HG02571 (cell line): Measurements from ENCODE around the gene HPS4.
"Not testable (repeated sequence)": the region's sequence is repeated elsewhere in the genome, so short reads cannot be mapped to it uniquely, and the experiment has no call there.

ENCODE experiments used
- ATAC-seq: cut with Tn5 transposase; IDR thresholded peaks from one replicate; pipeline ENCODE4 v1.9.1; 2021; ENCODE audit warnings: mild to moderate bottlenecking, moderate library complexity; ENCODE audit not compliant: unreplicated experiment

The HPS4 gene

DNA sequence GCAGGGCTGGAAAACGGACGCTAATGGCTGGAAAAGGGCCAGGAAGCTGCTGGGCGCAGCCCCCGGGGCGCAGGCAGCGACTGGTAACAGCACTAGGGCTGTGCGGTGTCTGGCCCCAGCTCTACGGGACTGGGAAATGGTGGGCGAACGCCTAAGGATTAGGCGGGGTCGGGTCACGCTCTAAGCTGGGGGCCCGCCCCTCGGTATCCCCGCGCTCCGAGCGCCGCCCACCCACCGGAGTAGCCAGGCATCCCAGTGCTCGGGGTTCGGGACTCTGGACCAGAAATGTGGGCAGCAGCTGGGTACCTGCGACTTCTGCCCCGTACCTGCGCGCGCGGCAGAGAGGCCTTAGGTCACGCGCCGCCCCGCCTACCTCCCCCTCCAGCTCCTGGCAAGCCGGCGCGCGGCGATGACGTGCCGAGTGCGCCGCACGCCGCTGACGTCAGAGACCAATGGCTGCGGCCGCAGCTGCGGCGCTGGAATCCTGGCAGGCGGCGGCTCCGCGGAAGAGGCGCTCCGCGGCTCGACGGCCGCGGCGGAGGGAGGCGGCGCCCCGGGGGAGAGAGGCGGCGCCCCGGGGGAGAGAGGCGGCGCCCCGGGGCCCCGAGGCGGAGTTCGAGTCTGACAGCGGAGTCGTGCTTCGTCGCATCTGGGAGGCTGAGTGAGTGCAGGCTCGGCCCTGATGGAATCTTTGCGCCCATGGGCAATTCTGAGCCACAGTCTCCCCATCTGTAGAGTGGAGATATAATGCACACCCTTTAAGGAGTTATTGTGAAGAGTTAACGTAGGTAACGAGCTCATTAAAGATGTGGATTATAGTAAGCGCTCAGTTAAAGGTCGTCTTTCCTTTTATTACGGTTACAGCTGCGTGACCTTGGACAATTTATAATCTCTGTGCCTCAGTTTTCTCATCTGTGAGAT, at the start of gene HPS4, which contains the start of gene SRRD:
TSS of gene HPS4 (minus strand) at position 345 of the 921 bp plus-strand sequence. CDS start 2,021 bp downstream, outside the sequence.
TSS of gene SRRD (plus strand) at position 439 of the 921 bp plus-strand sequence. CDS start at position 453, 14 bp downstream.
- peak; percentile 68 for ATAC-seq

DNA sequence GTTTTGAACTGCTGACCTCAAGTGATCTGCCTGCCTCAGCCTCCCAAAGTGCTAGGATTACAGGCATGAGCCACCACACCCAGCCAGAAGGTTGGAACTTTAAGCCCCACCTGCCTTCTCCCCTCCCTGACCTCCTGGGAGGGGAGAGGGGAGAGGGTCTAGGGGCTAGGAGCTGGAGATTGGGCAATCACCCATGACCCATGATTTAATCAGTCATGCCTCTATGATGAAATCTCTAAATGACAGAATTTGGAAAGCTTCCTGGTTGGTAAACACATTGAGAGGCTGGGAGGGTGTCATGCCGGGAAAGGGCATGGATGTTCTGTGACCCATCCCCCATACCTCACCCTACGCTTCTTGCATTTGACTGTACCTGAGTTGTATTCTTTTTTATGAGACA, 45.8 kb upstream of the HPS4 start:
- ATAC-seq: no peak

DNA sequence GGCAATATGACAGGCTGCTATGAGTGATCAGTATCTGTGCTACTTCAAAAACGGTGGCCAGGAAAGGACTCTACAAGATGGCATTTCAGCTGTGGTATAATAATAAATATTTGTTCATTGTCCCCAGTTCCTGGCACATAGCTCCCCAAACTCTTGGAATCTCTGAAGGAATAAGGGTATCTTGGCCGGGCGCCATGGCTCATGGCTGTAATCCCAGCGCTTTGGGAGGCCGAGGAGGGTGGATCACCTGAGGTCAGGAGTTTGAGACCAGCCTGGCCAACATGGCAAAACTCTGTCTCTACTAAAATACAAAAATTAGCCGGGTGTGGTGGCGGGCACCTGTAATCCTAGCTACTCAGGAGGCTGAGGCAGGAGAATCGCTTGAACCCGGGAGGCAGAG, 44.9 kb upstream of the HPS4 start:
- ATAC-seq: not testable (repeated sequence)

DNA sequence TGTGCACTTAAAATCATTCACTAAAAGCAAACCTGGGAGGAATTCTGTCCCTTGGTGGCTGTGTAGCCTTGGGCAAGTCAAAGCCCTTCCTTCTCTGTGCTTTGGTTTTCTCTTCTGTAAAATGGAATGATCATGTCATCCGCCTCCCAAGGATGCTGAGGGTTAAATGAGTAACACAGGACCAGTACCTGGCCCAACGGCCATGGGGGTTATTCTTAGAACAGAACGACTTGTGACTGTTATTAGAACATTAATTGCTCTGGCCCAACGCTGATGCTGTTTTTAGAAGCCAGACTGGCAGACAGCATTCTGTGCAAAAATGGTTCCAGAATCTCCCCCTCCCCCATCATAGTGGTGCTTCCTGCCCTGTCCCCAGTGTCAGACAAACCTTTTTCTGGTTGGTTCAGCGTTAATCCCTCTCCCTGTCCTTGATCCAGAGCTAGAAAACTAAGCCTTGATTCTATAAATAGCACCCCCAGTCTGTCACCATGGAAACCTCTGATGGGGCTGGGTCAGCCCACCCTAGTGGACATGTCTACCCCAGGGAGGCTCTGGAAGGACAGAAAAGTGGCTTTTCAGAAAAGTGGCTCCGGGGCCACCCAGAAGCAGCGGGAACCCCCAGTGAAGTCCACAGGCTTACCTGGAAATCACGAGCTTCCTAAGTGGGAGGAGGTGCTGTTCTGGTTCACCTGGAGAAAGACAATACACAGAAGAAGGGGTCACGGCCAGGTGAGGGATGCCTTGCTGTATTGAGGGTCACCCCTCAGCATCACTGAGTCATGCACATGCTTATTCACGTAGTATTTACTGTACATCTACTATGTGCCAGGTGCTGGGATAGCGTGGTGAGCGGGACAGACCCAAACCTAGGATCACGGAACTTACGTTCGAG, 44.2 kb upstream of the HPS4 start:
- ATAC-seq: no peak

DNA sequence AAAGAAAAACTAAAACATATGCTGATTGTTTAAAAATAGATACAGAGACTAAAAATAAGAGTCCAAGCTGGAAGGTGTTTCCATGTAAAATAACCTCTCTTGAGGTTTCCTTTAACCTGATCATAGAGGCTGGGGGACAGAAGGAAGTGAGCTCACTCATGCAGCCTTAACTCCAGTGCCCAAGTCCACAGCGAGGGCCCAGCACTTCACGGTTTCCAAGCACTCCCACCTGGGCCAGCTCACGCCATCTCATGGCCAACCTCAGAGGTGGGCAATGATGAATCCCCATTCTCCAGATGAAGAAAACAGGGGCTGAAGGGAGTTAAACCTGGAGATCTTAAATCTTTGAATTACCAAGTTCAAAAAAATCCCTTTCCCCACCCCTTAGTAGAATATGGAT, 43.6 kb upstream of the HPS4 start:
- ATAC-seq: no peak

DNA sequence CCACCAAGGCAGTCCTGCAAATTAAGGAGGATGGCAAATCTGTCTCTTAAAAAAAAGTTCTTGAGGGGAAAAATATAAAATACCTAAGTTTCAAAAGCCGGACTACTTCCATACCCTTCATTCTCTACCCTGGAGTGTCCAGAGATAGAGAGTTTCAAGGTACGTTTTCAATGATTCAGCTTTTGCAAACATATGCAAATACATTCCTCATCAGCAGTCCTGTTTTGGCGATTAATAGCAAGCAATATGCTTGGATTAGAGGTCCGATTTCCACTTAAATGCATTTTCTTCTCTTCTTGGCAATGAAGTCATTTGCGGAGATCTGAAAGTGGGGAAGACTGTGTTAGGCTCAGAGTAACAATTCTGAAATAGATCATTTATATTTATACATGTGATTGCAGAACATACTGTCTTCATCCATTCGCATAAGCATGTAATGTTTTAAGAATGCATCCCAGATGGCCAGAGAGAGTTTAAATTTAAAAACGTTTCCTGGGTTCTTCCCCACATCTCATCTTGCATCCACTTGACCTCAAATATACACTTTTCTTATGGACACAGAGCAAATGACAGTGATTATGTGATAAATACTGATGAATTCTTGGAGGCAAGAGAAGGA, 42.5 kb upstream of the HPS4 start:
- no peak for ATAC-seq

DNA sequence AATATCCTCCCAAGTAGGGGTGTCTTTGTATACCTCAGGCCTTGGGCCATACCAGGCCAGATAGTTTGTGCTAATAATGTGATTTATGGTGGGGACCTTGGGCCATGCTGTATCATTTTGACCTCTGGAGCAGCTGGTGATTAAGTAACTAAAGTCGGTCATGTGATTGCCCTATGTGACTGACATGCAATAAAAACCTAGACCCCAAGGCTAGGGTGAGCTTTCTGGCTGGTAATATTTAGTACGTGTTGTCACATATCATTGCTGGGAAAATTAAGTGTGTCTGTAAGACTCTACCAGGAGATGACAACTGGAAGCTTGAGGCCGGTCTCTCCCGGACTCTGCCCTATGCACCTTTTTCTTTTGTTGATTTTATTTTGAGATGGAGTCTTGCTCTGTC, 41.3 kb upstream of the HPS4 start:
- no peak for ATAC-seq

DNA sequence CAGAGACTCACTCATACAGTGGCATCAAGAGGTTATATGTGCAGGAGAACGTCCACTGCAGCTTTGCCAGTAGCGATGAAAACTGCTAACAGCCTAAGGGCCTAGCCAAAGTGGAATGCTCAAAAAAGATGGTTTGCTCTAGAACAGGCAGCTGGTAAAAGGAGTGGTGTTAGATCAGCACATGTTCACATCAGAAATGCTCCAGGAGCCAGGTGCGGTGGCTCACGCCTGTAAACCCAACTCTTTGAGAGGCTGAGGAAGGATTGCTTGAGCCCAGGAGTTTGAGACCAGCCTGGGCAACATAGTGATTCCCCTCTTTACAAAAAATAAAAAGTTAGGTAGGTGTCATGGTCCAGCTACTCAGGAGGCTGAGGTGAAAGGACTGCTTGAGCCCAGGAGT, 39.0 kb upstream of the HPS4 start:
- ATAC-seq: no peak

DNA sequence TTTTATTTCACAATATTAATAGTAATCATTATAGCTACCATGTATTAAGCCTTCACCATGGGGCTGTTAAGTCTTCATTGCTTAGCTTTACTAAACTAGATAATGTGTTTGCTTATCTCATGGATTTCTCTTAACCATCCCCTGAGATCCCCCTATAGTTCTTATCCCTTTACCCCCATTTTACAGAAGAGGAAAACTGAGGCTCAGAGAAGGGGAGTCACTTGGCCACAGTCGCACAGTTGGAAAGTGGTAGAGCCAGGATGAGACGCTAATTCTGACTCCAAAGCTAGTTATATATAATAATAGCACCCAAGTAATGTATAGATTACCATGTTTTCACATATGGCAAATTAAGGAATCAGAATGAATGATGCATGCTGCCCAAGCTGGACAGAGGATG, 38.4 kb upstream of the HPS4 start:
- no peak for ATAC-seq

DNA sequence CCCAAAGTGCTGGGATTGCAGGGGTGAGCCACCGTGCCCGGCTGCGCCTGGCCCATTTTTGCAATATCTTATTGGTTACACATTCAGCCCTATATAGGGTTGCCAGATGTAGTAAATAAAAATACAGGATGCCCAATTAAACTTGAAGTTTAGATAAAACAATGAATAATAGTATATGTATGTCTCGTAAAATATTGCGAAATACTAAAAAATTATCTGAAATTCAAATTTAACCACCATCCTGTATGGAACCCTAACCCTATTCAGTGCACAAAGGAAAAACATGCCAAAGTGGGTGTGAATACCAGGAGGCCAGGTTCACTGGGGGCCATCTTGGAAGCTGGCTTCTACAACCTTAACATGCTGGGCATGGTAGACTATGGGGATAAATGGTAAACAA, 33.8 kb upstream of the HPS4 start:
- no peak for ATAC-seq

DNA sequence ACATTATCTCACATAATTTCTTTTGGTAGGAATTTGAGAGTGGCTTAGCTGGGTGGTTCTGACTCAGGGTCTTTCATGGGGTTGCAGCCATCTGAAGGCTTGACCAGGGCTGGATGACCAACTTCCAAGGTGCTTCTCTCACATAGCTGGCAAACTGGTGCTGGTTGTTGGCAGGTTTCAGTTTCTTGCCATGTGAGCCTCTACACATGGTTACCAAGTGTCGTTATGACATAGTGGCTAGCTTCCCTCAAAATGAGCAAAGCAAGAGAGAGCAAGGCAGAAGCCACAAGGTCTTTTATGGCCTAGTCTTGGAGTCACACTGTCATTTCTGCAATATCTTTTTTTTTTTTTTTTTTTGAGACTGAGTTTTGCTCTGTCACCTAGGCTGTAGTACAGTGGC, 32.9 kb upstream of the HPS4 start:
- ATAC-seq: no peak

DNA sequence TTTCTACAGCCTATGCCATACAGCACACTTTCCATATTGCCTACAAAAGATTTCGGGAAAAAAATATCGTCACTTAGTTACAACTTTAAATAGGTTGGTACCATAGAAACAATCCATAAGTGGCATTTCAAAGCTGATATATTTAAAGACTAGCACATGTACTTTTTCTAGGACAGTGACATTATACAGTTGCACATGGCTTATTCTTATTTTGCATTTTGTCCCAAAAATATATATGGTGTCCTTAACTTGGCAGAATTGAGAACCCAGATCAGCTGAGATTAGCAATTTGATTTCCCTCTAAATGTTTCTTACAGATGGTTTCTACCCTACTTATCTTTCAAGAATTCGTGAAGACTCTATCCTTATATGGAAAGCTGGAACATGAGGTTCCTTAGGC, 32.3 kb upstream of the HPS4 start:
- no peak for ATAC-seq

DNA sequence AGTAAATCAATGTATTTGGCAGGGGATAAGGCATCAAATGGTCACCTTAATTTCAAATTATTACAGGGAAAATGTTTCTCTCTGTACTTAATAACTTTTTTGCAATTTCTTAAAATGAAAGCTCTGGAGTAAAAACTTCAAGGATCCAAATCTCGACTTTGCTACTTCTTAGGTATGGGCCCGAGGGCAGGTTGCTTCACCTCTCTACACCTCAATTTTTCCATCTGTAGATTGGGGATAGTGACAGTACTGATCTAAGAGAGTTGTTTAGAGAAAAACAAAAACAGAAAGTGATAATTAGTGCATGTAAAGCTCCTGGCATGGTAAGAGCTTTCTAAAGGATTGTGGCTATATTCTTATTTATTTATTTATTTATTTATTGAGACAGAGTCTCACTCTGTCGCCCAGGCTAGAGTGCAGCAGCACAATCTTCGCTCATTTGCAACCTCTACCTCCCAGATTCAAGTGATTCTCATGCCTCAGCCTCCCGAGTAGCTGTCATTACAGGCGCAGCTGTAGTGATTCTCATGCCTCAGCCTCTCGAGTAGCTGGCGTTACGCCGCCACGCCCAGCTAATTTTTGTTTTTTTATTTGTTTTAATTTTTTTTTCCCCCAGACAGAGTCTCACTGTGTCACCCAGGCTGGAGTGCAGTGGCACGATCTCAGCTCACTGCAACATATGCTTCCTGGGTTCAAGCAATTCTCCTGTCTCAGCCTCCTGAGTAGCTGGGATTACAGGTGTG, 31.0 kb upstream of the HPS4 start:
- ATAC-seq: no peak

DNA sequence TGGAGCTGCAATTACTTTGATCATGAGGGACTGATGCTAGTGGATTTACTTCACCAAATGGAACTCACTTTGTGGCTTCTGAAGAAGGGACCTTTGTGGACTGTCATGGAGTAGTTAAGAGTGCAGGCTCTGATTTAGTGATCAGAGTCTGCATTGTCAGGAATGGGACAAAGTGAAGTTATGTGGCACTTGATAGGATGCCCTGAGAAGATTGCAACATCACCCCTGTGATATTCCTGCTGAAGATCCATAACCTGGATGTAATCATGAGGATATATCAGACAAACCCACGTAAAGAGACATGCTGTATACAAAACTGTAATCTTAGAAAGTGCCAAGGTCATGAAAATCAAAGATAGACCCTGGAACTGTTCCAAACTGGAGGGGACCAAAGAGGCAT, 30.3 kb upstream of the HPS4 start:
- no peak for ATAC-seq

DNA sequence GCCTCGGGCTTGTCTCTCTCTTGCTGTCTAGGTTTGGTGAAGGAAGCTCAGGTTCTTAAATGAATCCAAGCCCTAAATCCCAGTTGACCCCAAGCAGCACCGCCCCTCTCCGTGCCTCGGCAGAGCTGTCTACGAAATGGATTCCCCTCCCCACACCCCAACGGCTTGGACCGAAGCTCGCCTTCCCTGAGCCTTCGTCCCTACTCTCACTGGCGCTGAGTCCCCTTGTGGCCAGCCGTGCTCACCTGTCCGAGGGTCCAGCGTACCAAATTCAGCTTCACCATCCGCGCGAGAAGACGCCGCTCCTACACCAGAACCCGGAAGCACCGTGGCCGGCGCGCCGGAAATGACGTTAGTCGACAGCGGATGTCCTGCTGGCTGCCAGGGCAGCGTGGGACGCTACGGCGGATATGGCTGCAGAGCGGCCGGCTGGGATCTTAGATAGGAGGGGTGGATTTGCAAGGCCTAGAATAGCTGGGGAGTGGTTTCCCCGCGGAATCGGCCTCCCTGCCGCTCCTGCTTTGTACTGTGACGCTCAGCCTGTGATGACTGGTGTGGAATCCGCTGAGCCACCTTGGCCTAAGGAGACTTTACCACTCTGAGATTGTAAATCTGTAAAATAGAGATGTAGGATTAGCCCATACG, 28.7 kb upstream of the HPS4 start, which contains the start of gene TFIP11:
TSS of gene TFIP11 (minus strand) at position 325 of the 645 bp plus-strand sequence. CDS start 2,201 bp downstream, outside the sequence.
- peak; percentile 91 for ATAC-seq

DNA sequence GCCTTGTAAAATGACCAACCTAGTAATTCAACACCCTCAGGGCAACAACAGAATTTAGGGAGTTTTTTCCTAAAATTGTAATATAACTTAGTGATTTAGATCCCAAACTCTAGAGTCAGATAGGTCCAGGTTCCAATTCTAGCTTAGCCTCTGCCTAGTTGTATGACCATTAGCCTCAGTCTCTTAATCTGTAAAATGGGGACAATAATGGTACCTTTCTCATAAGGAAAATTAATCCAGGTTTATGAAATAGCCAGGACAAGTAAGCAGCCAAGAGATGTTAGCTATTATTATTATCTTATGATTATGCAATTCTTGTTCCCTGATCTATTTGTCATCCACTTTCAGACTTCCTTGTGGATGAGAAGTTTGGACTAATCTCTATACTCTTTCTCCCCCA, 24.6 kb upstream of the HPS4 start:
- no peak for ATAC-seq

DNA sequence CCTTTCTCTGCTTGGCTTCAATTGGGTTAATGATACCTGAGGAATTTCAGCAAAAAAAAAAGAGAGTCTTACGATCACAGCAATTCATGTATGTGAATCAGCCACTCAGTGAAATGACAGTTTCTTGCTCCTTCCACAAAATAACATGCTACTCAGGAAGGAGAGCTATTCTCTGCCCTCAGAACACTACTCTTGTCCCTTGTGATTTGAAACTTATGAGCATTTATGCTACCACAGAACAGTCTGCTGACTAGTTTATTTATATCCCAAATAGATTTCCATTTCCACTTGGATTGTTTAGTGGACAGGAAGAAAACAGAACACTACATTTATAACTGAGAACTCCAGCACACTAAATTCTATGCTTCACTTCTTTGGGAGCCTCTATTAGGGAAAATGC, 20.2 kb upstream of the HPS4 start:
- ATAC-seq: no peak

DNA sequence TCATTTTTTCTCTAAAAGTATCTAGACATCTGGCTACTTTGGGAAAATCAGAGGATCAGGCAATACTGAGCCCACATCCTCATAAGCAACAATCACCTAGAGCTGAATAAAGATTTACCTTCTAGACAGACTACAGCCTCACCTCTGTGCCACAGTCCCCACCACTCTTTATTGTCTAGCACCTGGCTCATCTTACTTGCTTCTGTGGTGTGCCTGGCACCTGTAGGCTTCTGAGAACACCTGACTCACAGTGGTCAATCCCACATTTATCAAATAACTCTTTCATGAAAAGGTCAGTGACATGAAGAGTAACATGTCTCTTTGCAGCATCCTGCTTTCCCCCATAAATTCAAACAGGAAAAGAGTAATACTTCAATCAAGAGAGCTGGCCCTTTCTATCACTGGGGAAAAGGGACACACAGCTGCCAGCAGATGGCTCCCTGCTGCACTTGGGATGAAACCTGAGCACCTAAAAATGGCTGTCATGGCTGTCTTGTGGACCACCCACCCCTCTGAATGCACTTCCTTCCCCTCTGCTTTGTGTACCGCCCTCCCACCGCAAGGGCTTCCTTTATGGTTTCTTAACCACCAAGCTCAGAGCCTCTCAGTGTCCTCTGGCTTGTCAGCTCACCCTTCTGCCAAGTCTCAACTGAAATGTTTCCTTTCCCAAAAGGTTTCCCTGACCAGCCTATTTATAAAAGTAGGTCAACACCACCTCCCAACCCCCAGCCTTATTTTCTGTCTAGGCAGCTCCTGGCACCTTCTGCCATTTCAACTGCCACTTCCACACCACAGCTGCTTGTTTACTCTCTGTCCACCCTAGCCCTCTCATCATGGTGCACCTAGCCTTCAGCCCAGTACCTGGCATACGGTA, 19.3 kb upstream of the HPS4 start:
- no peak for ATAC-seq

DNA sequence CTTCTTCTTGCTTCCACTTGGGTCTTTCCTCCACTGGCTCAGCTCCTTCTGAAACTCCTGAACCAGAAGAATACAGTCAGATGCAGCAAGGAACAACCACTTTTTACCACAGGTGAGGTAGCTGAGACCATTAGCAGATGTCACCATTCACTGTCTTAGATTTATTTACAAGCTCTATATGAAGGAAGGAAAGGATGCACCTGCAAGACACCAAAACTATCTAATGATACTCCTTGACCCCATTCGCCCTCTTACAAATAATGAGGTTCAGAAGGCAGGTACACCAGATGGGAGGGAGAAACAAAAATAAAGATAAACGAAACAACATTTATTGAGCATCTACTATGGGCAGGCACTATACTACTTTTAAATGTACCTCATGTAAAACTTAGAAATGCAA, 18.4 kb upstream of the HPS4 start:
- ATAC-seq: no peak
